Neural progenitor cell (in vitro differentiated cells): ENCODE data around the gene SPATA17. TPM values are rescaled to one million over a fixed set of nuclear protein-coding genes. Genes with fewer than 3 reads are reported as not detected.

Experiments
- DNase-seq: peaks from one replicate; pipeline ENCODE4 v3.0.0-alpha.2; 2016; ENCODE audit warnings: low spot score
- H2AFZ ChIP-seq: fragments of 200-600 bp; sonication (generic); replicated peaks from 2 replicates; pipeline ENCODE4 v1.6.1; 2016; ENCODE audit warnings: antibody characterized with exemption
- H3F3A ChIP-seq: fragments of 200-600 bp; sonication (generic); 2 replicates; pipeline ENCODE4 v1.6.1; 2016; ENCODE audit warnings: antibody characterized with exemption, low read depth
- H3K27ac ChIP-seq: fragments of 200-600 bp; sonication (generic); 2 replicates; pipeline ENCODE4 v1.5.1; 2016; ENCODE audit warnings: mild to moderate bottlenecking
- H3K27me3 ChIP-seq: fragments of 200-600 bp; sonication (generic); 2 replicates; pipeline ENCODE4 v1.6.1; 2016; ENCODE audit warnings: mild to moderate bottlenecking, moderate library complexity
- H3K36me3 ChIP-seq: fragments of 200-600 bp; sonication (generic); 2 replicates; pipeline ENCODE4 v1.5.1; 2016
- H3K4me1 ChIP-seq: fragments of 200-600 bp; sonication (generic); 2 replicates; pipeline ENCODE4 v1.6.1; 2016; ENCODE audit warnings: mixed run types
- H3K4me2 ChIP-seq: fragments of 200-600 bp; sonication (generic); 2 replicates; pipeline ENCODE4 v1.6.1; 2016
- H3K4me3 ChIP-seq: fragments of 200-600 bp; sonication (generic); 2 replicates; pipeline ENCODE4 v1.5.1; 2016
- H3K79me2 ChIP-seq: fragments of 200-600 bp; sonication (generic); 2 replicates; pipeline ENCODE4 v1.6.1; 2016; ENCODE audit warnings: low read depth
- H3K9ac ChIP-seq: fragments of 200-600 bp; sonication (generic); 2 replicates; pipeline ENCODE4 v1.6.1; 2016
- H3K9me3 ChIP-seq: fragments of 200-600 bp; sonication (generic); 2 replicates; pipeline ENCODE4 v1.5.1; 2016; ENCODE audit warnings: low read depth
- H4K20me1 ChIP-seq: fragments of 200-600 bp; sonication (generic); 2 replicates; pipeline ENCODE4 v1.6.1; 2016; ENCODE audit warnings: low read depth
- H3K27ac Mint-ChIP-seq: 3 replicates; pipeline ENCODE4 v1.8.0; 2021; ENCODE audit warnings: mixed read lengths
- H3K27me3 Mint-ChIP-seq: 2 replicates; pipeline ENCODE4 v1.8.0; 2022; ENCODE audit warnings: low read depth, mild to moderate bottlenecking, inconsistent platforms, moderate library complexity, mixed read lengths; ENCODE audit not compliant: insufficient read depth
- H3K36me3 Mint-ChIP-seq: 3 replicates; pipeline ENCODE4 v1.8.0; 2021; ENCODE audit warnings: mixed read lengths
- H3K4me1 Mint-ChIP-seq: 3 replicates; pipeline ENCODE4 v1.8.0; 2021; ENCODE audit warnings: mixed read lengths
- H3K4me3 Mint-ChIP-seq: 3 replicates; pipeline ENCODE4 v1.8.0; 2021; ENCODE audit warnings: mild to moderate bottlenecking, moderate library complexity, mixed read lengths
- H3K9me3 Mint-ChIP-seq: 3 replicates; pipeline ENCODE4 v1.8.0; 2020; ENCODE audit warnings: mixed read lengths
- EZH2 ChIP-seq: fragments of 200-600 bp; sonication (generic); IDR thresholded peaks from 2 replicates; pipeline ENCODE4 v1.6.1; 2017; ENCODE audit warnings: antibody characterized with exemption, mild to moderate bottlenecking, moderate library complexity
- EZH2phosphoT487 ChIP-seq: fragments of 200-600 bp; sonication (generic); IDR thresholded peaks from 2 replicates; pipeline ENCODE4 v1.6.1; 2017; ENCODE audit warnings: antibody characterized with exemption
- total RNA-seq: library from RNA; depleted of rRNA; stranded (reverse); fragments of >200 nt; gene quantifications from 2 replicates; pipeline ENCODE4 v1.2.3, GENCODE V29; 2015; ENCODE audit warnings: low replicate concordance
- TF ChIP-seq, protein P1 (sequence below): fragments of 200-600 bp; sonication (generic); IDR thresholded peaks from 2 replicates; pipeline ENCODE4 v1.5.1; 2017; ENCODE audit warnings: antibody characterized with exemption, mild to moderate bottlenecking

SPATA17 gene
- total RNA-seq, 1 donor from 2014 or later = 1.6 TPM

DNA sequence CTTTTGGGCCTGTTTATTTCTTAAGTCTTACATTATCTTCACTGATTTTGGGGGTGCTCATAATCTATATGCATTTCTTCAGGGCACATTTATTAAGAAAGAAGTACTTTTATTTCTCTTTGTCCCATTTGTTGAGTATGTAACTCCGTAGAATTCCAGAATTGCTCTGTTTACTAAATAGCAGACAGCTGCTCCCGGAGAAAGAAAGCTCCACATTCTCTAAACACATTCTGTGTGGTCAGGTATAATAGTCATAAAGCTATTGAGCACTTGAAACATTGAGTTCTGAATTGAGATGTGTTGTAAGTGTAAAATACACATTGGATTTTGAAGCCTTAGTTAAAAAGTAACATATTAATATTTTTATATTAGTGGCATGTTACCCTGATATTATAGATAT, 206.5 kb downstream of the SPATA17 start:
- TF ChIP-seq EZH2phosphoT487 (no peak), EZH2 (no peak)
- TF ChIP-seq, protein P1, sequence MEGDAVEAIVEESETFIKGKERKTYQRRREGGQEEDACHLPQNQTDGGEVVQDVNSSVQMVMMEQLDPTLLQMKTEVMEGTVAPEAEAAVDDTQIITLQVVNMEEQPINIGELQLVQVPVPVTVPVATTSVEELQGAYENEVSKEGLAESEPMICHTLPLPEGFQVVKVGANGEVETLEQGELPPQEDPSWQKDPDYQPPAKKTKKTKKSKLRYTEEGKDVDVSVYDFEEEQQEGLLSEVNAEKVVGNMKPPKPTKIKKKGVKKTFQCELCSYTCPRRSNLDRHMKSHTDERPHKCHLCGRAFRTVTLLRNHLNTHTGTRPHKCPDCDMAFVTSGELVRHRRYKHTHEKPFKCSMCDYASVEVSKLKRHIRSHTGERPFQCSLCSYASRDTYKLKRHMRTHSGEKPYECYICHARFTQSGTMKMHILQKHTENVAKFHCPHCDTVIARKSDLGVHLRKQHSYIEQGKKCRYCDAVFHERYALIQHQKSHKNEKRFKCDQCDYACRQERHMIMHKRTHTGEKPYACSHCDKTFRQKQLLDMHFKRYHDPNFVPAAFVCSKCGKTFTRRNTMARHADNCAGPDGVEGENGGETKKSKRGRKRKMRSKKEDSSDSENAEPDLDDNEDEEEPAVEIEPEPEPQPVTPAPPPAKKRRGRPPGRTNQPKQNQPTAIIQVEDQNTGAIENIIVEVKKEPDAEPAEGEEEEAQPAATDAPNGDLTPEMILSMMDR = no peak
- Mint-ChIP-seq H3K27me3 (no peaks in the 10 kb centered on the region), H3K27ac (no peak overlapping the region), H3K4me1 (no peaks in the 10 kb centered on the region), H3K36me3 (no peaks in the 10 kb centered on the region), H3K4me3 (no peak overlapping the region), H3K9me3 (no peaks in the 10 kb centered on the region)
- Histone ChIP-seq H3K4me2 (no peak overlapping the region), H3K36me3 (no peaks in the 10 kb centered on the region), H4K20me1 (no peaks in the 10 kb centered on the region), H3K27ac (no peak overlapping the region), H3K4me3 (no peak overlapping the region), H3K27me3 (no peaks in the 10 kb centered on the region), H2AFZ (no peak overlapping the region), H3K4me1 (no peaks in the 10 kb centered on the region), H3K9me3 (no peaks in the 10 kb centered on the region), H3K9ac (no peak overlapping the region), H3F3A (no peaks in the 10 kb centered on the region), H3K79me2 (no peaks in the 10 kb centered on the region)
- DNase-seq = no peak

DNA sequence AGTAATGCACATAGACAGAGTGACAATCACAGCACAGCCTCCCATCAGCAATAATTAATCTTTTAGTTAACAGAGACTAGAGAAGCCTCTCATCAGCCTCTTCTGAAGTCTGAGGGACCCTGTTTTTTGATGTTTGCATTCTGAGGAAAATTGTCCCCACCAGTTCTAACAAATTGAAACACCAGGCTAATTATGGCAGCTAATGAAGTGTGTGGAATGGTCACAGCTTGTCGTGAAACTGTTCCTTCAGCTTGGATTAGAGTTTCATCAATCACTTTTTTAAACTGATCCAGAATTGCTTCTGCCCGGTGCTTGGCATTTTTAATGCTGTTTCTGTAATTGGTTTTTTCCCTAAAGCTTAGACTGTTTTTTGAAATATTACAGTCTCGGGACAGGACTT, 208.0 kb downstream of the SPATA17 start:
- Mint-ChIP-seq H3K9me3 (no peaks in the 10 kb centered on the region), H3K27ac (no peak overlapping the region), H3K36me3 (no peaks in the 10 kb centered on the region), H3K4me3 (no peak overlapping the region), H3K27me3 (no peaks in the 10 kb centered on the region), H3K4me1 (no peaks in the 10 kb centered on the region)
- Histone ChIP-seq H4K20me1 (no peaks in the 10 kb centered on the region), H3K4me1 (no peaks in the 10 kb centered on the region), H2AFZ (no peak overlapping the region), H3K9ac (no peak overlapping the region), H3K27ac (no peak overlapping the region), H3F3A (no peaks in the 10 kb centered on the region), H3K4me3 (no peak overlapping the region), H3K4me2 (no peak overlapping the region), H3K79me2 (no peaks in the 10 kb centered on the region), H3K27me3 (no peaks in the 10 kb centered on the region), H3K36me3 (no peaks in the 10 kb centered on the region), H3K9me3 (no peaks in the 10 kb centered on the region)
- no peak for DNase-seq
- TF ChIP-seq EZH2phosphoT487 = no peak
- TF ChIP-seq, protein P1 = no peak
- TF ChIP-seq EZH2 = no peak

DNA sequence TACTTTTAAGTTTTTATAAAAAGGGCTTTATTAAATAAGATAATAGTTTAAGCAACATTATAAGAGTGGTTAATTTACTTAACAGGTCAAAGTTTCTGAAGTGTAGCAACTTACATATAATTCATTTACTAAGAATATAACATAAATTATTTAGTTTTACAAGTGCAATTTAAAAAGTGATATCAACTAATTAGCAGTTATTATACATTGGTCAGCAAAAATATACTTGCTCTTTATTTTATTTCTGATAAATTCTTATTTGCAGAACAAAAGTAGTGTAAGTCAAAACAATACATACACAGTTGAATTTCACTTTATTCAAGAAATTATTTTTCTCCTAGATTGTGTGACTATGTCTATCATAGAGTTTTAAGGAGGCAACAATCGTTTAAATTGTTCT, 215.6 kb downstream of the SPATA17 start:
- Mint-ChIP-seq H3K9me3 (no peaks in the 10 kb centered on the region), H3K4me3 (no peak overlapping the region), H3K4me1 (no peaks in the 10 kb centered on the region), H3K36me3 (no peaks in the 10 kb centered on the region), H3K27ac (no peak overlapping the region), H3K27me3 (no peaks in the 10 kb centered on the region)
- TF ChIP-seq, protein P1 = no peak
- TF ChIP-seq EZH2phosphoT487 (no peak), EZH2 (no peak)
- no peak overlapping the region for H3K4me3 ChIP-seq
- H4K20me1 ChIP-seq = no peaks in the 10 kb centered on the region
- DNase-seq = no peak
- H3K9ac ChIP-seq = no peak overlapping the region
- no peaks in the 10 kb centered on the region for H3K9me3 ChIP-seq
- no peaks in the 10 kb centered on the region for H3K79me2 ChIP-seq
- no peak overlapping the region for H2AFZ ChIP-seq
- no peaks in the 10 kb centered on the region for H3K27me3 ChIP-seq
- no peak overlapping the region for H3K27ac ChIP-seq
- no peaks in the 10 kb centered on the region for H3K36me3 ChIP-seq
- no peaks in the 10 kb centered on the region for H3F3A ChIP-seq
- H3K4me2 ChIP-seq = no peak overlapping the region
- no peaks in the 10 kb centered on the region for H3K4me1 ChIP-seq

DNA sequence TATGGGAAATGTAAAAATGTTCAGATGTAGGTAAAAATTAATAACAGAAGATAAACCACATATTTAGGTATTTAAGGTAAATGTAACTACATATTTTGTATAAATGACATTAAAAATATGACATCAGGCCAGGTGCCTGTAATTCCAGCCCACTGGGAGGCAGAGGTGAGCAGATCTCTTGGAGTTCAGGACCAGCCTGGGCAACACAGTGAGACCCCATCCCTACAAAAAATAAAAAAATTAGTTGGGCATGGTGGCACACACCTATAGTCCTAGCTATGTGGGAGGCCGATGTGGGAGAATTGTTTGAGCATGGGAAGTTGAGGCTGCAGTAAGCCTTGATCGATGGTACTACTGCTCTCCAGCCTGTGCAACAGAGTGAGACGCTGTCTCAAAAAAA, 216.5 kb downstream of the SPATA17 start:
- Histone ChIP-seq H3K36me3 (no peaks in the 10 kb centered on the region), H3K4me1 (no peaks in the 10 kb centered on the region), H3K4me2 (no peak overlapping the region), H3F3A (no peaks in the 10 kb centered on the region), H4K20me1 (no peaks in the 10 kb centered on the region), H2AFZ (no peak overlapping the region), H3K27me3 (no peaks in the 10 kb centered on the region), H3K27ac (no peak overlapping the region), H3K9me3 (no peaks in the 10 kb centered on the region), H3K9ac (no peak overlapping the region), H3K79me2 (no peaks in the 10 kb centered on the region), H3K4me3 (no peak overlapping the region)
- H3K36me3 Mint-ChIP-seq = no peaks in the 10 kb centered on the region
- DNase-seq = no peak
- H3K4me1 Mint-ChIP-seq = no peaks in the 10 kb centered on the region
- H3K4me3 Mint-ChIP-seq = no peak overlapping the region
- no peaks in the 10 kb centered on the region for H3K9me3 Mint-ChIP-seq
- H3K27me3 Mint-ChIP-seq = no peaks in the 10 kb centered on the region
- TF ChIP-seq EZH2 = no peak
- TF ChIP-seq, protein P1 = no peak
- TF ChIP-seq EZH2phosphoT487 = no peak
- no peak overlapping the region for H3K27ac Mint-ChIP-seq
